Spleen (tissue), 7 donors: ENCODE results near the gene LIF.

Experiments
- CTCF ChIP-seq, 11 experiments: fragments of 200-600 bp in 7 of 11; fragments of 450-650 bp in 4 of 11; sonication (generic) in 4 of 11; IDR thresholded peaks in 8 of 11; conservative IDR thresholded peaks in 3 of 11; 1 replicate in 7 of 11; 2 replicates in 4 of 11; pipeline versions ENCODE4 v1.4.0 to v1.8.0; 2016 to 2021; ENCODE audit warnings: antibody characterized with exemption in 11 of 11, inconsistent platforms in 4 of 11, mild to moderate bottlenecking in 1 of 11
- POLR2A ChIP-seq, 3 donors: fragments of 450-650 bp; IDR thresholded peaks; one replicate each; pipeline ENCODE4 v1.5.1; 2017; ENCODE audit warnings: antibody characterized with exemption in 3 of 3, mild to moderate bottlenecking in 1 of 3
- POLR2AphosphoS5 ChIP-seq, 3 donors: sonication (generic); formaldehyde crosslinking; IDR thresholded peaks; one replicate each; pipeline ENCODE4 v1.5.1; 2017; ENCODE audit warnings: antibody characterized with exemption in 3 of 3
- donor health status: DM: no; HTN: no; CAD: no; lungs with moderate emphysema.
- donor health status: DM: no; HTN: no; CAD: no.
- donor health status: DM: no; HTN: no; CAD: no.

GRCh38 chr22:30293026-30293425 lies 46.5 kb upstream of the LIF start:
- TF ChIP-seq POLR2AphosphoS5 (IDR thresholded peaks at IDR 0.05): no peak
- TF ChIP-seq CTCF (IDR thresholded peaks at IDR 0.05 in 8 of 11, conservative IDR thresholded peaks at IDR 0.05 in 3 of 11): no peak
- TF ChIP-seq POLR2A (IDR thresholded peaks at IDR 0.05): no peak
